ENCODE measurements around the gene NOM1.

NOM1 gene

GRCh38 chr7:157010588-157011332, 61.2 kb downstream of the NOM1 start, which contains the start of gene MNX1:
Gene MNX1 (minus strand): TSS chr7:157010663. CDS start chr7:157010350, 313 bp downstream.
- peak within 1 kb of the TSS; percentile 96 for H3K27ac ChIP-seq

GRCh38 chr7:157011333-157012112, 62.0 kb downstream of the NOM1 start:
- TF ChIP-seq CTCF (conservative IDR thresholded peaks at IDR 0.05): no peak
- peak overlapping the region; percentile 96 for H3K27ac ChIP-seq

More at GRCh38 chr7:157010588-157011332, 61.2 kb downstream of the NOM1 start, which contains the start of gene MNX1:
- TF ChIP-seq CTCF (conservative IDR thresholded peaks at IDR 0.05): no peak

GRCh38 chr7:157012113-157012547, 62.6 kb downstream of the NOM1 start:
- TF ChIP-seq CTCF (conservative IDR thresholded peaks at IDR 0.05): no peak
- no peak overlapping the region; the same call in 1 of the 2 replicates for H3K27ac ChIP-seq

GRCh38 chr7:157013101-157013500, 63.6 kb downstream of the NOM1 start:
- no peak for TF ChIP-seq CTCF (conservative IDR thresholded peaks at IDR 0.05)
- H3K27ac ChIP-seq: no peak overlapping the region

GRCh38 chr7:157013602-157014549, 64.4 kb downstream of the NOM1 start:
- peak overlapping the region; percentile 40; the same call in 1 of the 2 replicates for H3K27ac ChIP-seq

More at GRCh38 chr7:157013602-157014549, 64.4 kb downstream of the NOM1 start:
- TF ChIP-seq CTCF (conservative IDR thresholded peaks at IDR 0.05): no peak

Measured in VCaP (cell line).